WTC11 (cell line): ENCODE measurements around the gene ACSL1. TPM values are rescaled to one million over a fixed set of nuclear protein-coding genes. Genes with fewer than 3 reads are reported as not detected.

Experiments used
- ATAC-seq: fragments of 200-7000 bp; cut with Tn5 transposase; 2 replicates; pipeline ENCODE4 v1.10.0; 2021; ENCODE audit warnings: mild to moderate bottlenecking, moderate library complexity
- CTCF ChIA-PET: fragments of 300-600 bp; sonication (Branson Sonifier 250); formaldehyde crosslinking; loops from one replicate; lab custom pipeline; 2021; ENCODE audit warnings: antibody characterized with exemption; lab: Charles Lee
- POLR2A ChIA-PET: fragments of 350-600 bp; sonication (Branson Sonifier 250); formaldehyde crosslinking; loops from one replicate; lab custom pipeline; 2021; ENCODE audit warnings: antibody characterized with exemption; lab: Charles Lee
- DNase-seq: peaks from one replicate; pipeline ENCODE4 v3.0.0; 2021; ENCODE audit warnings: low spot score
- H3K27ac Mint-ChIP-seq: 2 replicates; pipeline ENCODE4 v1.8.0; 2021; ENCODE audit warnings: mixed read lengths
- H3K27me3 Mint-ChIP-seq: 2 replicates; pipeline ENCODE4 v1.8.0; 2021; ENCODE audit warnings: low read depth, mild to moderate bottlenecking, moderate library complexity, mixed read lengths
- H3K36me3 Mint-ChIP-seq: 2 replicates; pipeline ENCODE4 v1.8.0; 2021; ENCODE audit warnings: mixed read lengths
- H3K4me1 Mint-ChIP-seq: 2 replicates; pipeline ENCODE4 v1.8.0; 2022; ENCODE audit warnings: mixed read lengths
- H3K4me3 Mint-ChIP-seq: 2 replicates; pipeline ENCODE4 v1.8.0; 2021; ENCODE audit warnings: mild to moderate bottlenecking, moderate library complexity, mixed read lengths
- H3K9me3 Mint-ChIP-seq: 2 replicates; pipeline ENCODE4 v1.8.0; 2021; ENCODE audit warnings: mixed read lengths
- AFF4 ChIP-seq: sonication (generic); formaldehyde crosslinking; IDR thresholded peaks from 2 replicates; pipeline ENCODE4 v1.8.1; 2023; ENCODE audit warnings: mild to moderate bottlenecking, missing genetic modification reagents, borderline replicate concordance
- CBFB ChIP-seq: sonication (generic); formaldehyde crosslinking; IDR thresholded peaks from 2 replicates; pipeline ENCODE4 v1.8.1; 2022; ENCODE audit warnings: mild to moderate bottlenecking, low read depth, missing genetic modification reagents
- CREB1 ChIP-seq: sonication (generic); formaldehyde crosslinking; IDR thresholded peaks from 2 replicates; pipeline ENCODE4 v1.8.0; 2023; ENCODE audit warnings: mild to moderate bottlenecking, missing genetic modification reagents
- CREM ChIP-seq: sonication (generic); formaldehyde crosslinking; IDR thresholded peaks from 2 replicates; pipeline ENCODE4 v1.8.1; 2022; ENCODE audit warnings: mild to moderate bottlenecking, missing genetic modification reagents, moderate library complexity
- GABPB1 ChIP-seq: sonication (generic); formaldehyde crosslinking; IDR thresholded peaks from 2 replicates; pipeline ENCODE4 v1.8.1; 2023; ENCODE audit warnings: mild to moderate bottlenecking, missing genetic modification reagents
- NFATC4 ChIP-seq: fragments of 250-450 bp; sonication (Bioruptor Pico); IDR thresholded peaks from 2 replicates; pipeline ENCODE4 v1.9.0; 2021; ENCODE audit warnings: mild to moderate bottlenecking
- NR1H2 ChIP-seq: sonication (generic); formaldehyde crosslinking; IDR thresholded peaks from 2 replicates; pipeline ENCODE4 v1.9.0; 2021; ENCODE audit warnings: mild to moderate bottlenecking, moderate library complexity, missing genetic modification reagents
- NR2C2 ChIP-seq: sonication (generic); formaldehyde crosslinking; IDR thresholded peaks from 2 replicates; pipeline ENCODE4 v1.8.0; 2022; ENCODE audit warnings: mild to moderate bottlenecking, missing genetic modification reagents
- ZNF121 ChIP-seq: sonication (generic); formaldehyde crosslinking; IDR thresholded peaks from 2 replicates; pipeline ENCODE4 v1.8.0; 2023; ENCODE audit warnings: missing genetic modification reagents
- ZNF219 ChIP-seq: sonication (generic); formaldehyde crosslinking; IDR thresholded peaks from 2 replicates; pipeline ENCODE4 v1.8.0; 2023; ENCODE audit warnings: missing genetic modification reagents, mild to moderate bottlenecking, borderline replicate concordance
- ZNF416 ChIP-seq: fragments of 250-450 bp; sonication (Bioruptor Pico); IDR thresholded peaks from 2 replicates; pipeline ENCODE4 v1.9.0; 2021; ENCODE audit warnings: mild to moderate bottlenecking, inconsistent platforms
- total RNA-seq: library from RNA; stranded (reverse); gene quantifications from 3 replicates; pipeline ENCODE4 v1.2.3, GENCODE V29; 2021
- TF ChIP-seq, protein P1 (sequence below): sonication (generic); formaldehyde crosslinking; IDR thresholded peaks from 2 replicates; pipeline ENCODE4 v1.8.0; 2022; ENCODE audit warnings: mild to moderate bottlenecking, missing genetic modification reagents
- TF ChIP-seq, protein P2 (sequence below): sonication (generic); formaldehyde crosslinking; IDR thresholded peaks from 2 replicates; pipeline ENCODE4 v1.8.1; 2023; ENCODE audit warnings: mild to moderate bottlenecking, missing genetic modification reagents, moderate library complexity
- TF ChIP-seq, protein P3 (sequence below): fragments of 250-450 bp; sonication (Bioruptor Pico); conservative IDR thresholded peaks from 2 replicates; pipeline ENCODE4 v1.9.0; 2021; ENCODE audit warnings: mild to moderate bottlenecking
- TF ChIP-seq, protein P4 (sequence below): fragments of 250-450 bp; sonication (Bioruptor Pico); IDR thresholded peaks from 2 replicates; pipeline ENCODE4 v1.9.0; 2021; ENCODE audit warnings: mild to moderate bottlenecking
- TF ChIP-seq, protein P5 (sequence below): fragments of 250-450 bp; sonication (Bioruptor Pico); IDR thresholded peaks from 2 replicates; pipeline ENCODE4 v2.1.2; 2022; ENCODE audit warnings: mild to moderate bottlenecking, moderate library complexity
- TF ChIP-seq, protein P6 (sequence below): sonication (generic); formaldehyde crosslinking; IDR thresholded peaks from 2 replicates; pipeline ENCODE4 v1.8.1; 2022; ENCODE audit warnings: mild to moderate bottlenecking, missing genetic modification reagents, moderate library complexity, borderline replicate concordance

The ACSL1 gene
- total RNA-seq, 1 experiment from 2014 or later: 6.6 TPM

DNA sequence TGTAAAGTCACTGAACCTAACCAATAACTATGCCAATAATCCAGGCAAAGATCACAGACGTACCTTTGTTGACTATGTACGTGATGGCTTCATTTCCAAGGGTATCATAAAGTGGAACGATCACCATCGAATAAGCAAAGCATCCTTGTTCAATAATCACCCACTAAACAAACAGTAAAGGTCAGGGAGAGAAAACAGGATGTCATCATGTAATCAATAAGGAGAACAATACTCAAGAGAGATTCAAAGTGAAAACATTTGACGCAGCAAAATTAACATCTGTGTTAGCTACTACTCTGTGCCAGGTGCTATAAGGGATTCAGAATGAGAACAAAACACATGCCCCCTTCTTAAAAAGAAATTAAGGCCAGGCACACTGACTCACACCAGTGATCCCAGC is 48.9 kb downstream of the ACSL1 start:
- POLR2A ChIA-PET: no interaction called here
- Mint-ChIP-seq H3K4me3 (no peak overlapping the region), H3K27ac (no peak overlapping the region)
- ATAC-seq: no peak
- TF ChIP-seq GABPB1 (0 out of 2 replicates have a peak, but pooled peaks have one; percentile 44), CBFB (no peak)
- TF ChIP-seq, all 79 proteins: peak for 1
- no peak for DNase-seq
- Mint-ChIP-seq H3K4me1 (no peaks in the 10 kb centered on the region), H3K27me3 (no peaks in the 10 kb centered on the region), H3K9me3 (peaks cover 8% of the 10 kb centered on the region), H3K36me3 (peaks cover 4% of the 10 kb centered on the region)
- CTCF ChIA-PET: no interaction called here

GRCh38 chr4:184775854-184776555 is 49.8 kb downstream of the ACSL1 start:
- DNase-seq (no peak), ATAC-seq (no peak)
- Mint-ChIP-seq H3K9me3 (peaks cover 8% of the 10 kb centered on the region), H3K4me1 (no peaks in the 10 kb centered on the region), H3K27ac (no peak overlapping the region), H3K27me3 (no peaks in the 10 kb centered on the region), H3K36me3 (peaks cover 4% of the 10 kb centered on the region), H3K4me3 (no peak overlapping the region)
- POLR2A ChIA-PET: no interaction called here
- CTCF ChIA-PET: no interaction called here
- TF ChIP-seq, protein P1, sequence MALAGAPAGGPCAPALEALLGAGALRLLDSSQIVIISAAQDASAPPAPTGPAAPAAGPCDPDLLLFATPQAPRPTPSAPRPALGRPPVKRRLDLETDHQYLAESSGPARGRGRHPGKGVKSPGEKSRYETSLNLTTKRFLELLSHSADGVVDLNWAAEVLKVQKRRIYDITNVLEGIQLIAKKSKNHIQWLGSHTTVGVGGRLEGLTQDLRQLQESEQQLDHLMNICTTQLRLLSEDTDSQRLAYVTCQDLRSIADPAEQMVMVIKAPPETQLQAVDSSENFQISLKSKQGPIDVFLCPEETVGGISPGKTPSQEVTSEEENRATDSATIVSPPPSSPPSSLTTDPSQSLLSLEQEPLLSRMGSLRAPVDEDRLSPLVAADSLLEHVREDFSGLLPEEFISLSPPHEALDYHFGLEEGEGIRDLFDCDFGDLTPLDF (CRISPR knock-in tag): no peak
- TF ChIP-seq, protein P2, sequence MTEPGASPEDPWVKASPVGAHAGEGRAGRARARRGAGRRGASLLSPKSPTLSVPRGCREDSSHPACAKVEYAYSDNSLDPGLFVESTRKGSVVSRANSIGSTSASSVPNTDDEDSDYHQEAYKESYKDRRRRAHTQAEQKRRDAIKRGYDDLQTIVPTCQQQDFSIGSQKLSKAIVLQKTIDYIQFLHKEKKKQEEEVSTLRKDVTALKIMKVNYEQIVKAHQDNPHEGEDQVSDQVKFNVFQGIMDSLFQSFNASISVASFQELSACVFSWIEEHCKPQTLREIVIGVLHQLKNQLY (CRISPR knock-in tag): no peak
- TF ChIP-seq, all 79 proteins: peak for 0

- DNase-seq: no peak
- TF ChIP-seq NFATC4 (CRISPR knock-in tag) (no peak), ZNF121 (CRISPR knock-in tag) (no peak), AFF4 (CRISPR knock-in tag) (no peak), ZNF416 (CRISPR knock-in tag) (no peak), CREB1 (no peak)
- TF ChIP-seq, protein P3, sequence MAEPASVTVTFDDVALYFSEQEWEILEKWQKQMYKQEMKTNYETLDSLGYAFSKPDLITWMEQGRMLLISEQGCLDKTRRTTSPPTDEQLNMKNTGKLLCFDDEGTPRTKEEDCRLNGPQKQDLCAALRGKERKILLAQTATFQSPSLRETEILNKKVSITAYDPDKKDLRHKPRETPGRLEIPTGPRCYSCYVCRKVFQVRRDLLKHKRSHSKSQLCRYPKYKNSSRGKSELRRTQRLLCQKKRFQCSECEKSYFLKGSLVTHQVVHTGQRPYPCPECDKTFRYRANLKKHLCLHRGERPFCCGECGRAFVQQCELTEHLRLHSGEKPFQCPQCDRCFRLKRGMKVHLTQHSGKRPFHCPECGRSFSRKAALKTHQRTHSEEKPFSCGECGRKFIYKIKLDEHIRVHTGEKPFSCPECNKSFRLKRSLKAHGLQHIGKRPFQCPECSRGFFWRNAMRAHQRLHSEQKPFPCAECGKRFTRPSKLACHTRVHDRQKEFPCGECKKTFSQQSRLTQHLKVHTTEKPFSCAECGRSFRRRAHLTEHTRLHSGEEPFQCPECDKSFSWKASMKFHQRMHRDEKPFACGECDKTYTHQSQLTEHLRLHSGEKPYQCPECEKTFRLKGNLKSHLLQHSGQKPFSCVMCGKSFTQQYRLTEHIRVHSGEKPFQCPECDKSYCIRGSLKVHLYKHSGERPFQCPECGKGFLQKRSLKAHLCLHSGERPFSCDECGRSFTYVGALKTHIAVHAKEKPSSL: no peak
- ChIA-PET CTCF (no interaction called here), POLR2A (no interaction called here)
- Mint-ChIP-seq H3K36me3 (peaks cover under 1% of the 10 kb centered on the region), H3K27me3 (no peaks in the 10 kb centered on the region), H3K4me3 (no peak overlapping the region), H3K27ac (no peak overlapping the region), H3K9me3 (peaks cover 5% of the 10 kb centered on the region), H3K4me1 (no peaks in the 10 kb centered on the region)
- ATAC-seq: no peak
Observed at GRCh38 chr4:184774152-184774551, 51.6 kb downstream of the ACSL1 start.

GRCh38 chr4:184771416-184771815 is 54.4 kb downstream of the ACSL1 start:
- Mint-ChIP-seq H3K4me3 (no peak overlapping the region), H3K27ac (no peak overlapping the region), H3K36me3 (no peaks in the 10 kb centered on the region), H3K9me3 (no peaks in the 10 kb centered on the region), H3K4me1 (no peaks in the 10 kb centered on the region), H3K27me3 (no peaks in the 10 kb centered on the region)
- ATAC-seq (no peak), DNase-seq (no peak)
- POLR2A ChIA-PET: no interaction called here
- CTCF ChIA-PET: no interaction called here
- TF ChIP-seq CREM (CRISPR knock-in tag) (no peak), ZNF219 (CRISPR knock-in tag) (no peak), NR2C2 (CRISPR knock-in tag) (no peak), NR1H2 (CRISPR knock-in tag) (no peak)
- TF ChIP-seq, protein P4, sequence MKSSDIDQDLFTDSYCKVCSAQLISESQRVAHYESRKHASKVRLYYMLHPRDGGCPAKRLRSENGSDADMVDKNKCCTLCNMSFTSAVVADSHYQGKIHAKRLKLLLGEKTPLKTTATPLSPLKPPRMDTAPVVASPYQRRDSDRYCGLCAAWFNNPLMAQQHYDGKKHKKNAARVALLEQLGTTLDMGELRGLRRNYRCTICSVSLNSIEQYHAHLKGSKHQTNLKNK: no peak
- TF ChIP-seq, protein P5, sequence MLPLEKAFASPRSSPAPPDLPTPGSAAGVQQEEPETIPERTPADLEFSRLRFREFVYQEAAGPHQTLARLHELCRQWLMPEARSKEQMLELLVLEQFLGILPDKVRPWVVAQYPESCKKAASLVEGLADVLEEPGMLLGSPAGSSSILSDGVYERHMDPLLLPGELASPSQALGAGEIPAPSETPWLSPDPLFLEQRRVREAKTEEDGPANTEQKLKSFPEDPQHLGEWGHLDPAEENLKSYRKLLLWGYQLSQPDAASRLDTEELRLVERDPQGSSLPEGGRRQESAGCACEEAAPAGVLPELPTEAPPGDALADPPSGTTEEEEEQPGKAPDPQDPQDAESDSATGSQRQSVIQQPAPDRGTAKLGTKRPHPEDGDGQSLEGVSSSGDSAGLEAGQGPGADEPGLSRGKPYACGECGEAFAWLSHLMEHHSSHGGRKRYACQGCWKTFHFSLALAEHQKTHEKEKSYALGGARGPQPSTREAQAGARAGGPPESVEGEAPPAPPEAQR (CRISPR knock-in tag): no peak
- TF ChIP-seq, protein P6, sequence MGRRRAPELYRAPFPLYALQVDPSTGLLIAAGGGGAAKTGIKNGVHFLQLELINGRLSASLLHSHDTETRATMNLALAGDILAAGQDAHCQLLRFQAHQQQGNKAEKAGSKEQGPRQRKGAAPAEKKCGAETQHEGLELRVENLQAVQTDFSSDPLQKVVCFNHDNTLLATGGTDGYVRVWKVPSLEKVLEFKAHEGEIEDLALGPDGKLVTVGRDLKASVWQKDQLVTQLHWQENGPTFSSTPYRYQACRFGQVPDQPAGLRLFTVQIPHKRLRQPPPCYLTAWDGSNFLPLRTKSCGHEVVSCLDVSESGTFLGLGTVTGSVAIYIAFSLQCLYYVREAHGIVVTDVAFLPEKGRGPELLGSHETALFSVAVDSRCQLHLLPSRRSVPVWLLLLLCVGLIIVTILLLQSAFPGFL (CRISPR knock-in tag): no peak
